Cardiac muscle cell (in vitro differentiated cells and primary cell): ENCODE results near the gene CFI. TPM values are rescaled to one million over a fixed set of nuclear protein-coding genes. Genes with fewer than 3 reads are reported as not detected.

ENCODE experiments used
- DNase-seq, 2 donors: peaks; one replicate each; pipeline versions ENCODE4 v3.0.0 to v3.0.0-alpha.2; 2010 to 2017; ENCODE audit warnings: low read depth in 1 of 2, low spot score in 1 of 2
- H3K27ac ChIP-seq: fragments of 200-600 bp; sonication (generic); 2 replicates; pipeline ENCODE4 v1.5.1; 2016
- H3K27me3 ChIP-seq: fragments of 200-600 bp; sonication (generic); 2 replicates; pipeline ENCODE4 v1.6.0; 2016; ENCODE audit warnings: control low read depth
- H3K36me3 ChIP-seq: fragments of 200-600 bp; sonication (generic); 2 replicates; pipeline ENCODE4 v1.5.1; 2016; ENCODE audit warnings: control low read depth
- H3K4me1 ChIP-seq: fragments of 200-600 bp; sonication (generic); 2 replicates; pipeline ENCODE4 v1.8.1; 2017; ENCODE audit warnings: low read depth, mild to moderate bottlenecking, mixed run types
- H3K4me3 ChIP-seq: fragments of 200-600 bp; sonication (generic); 2 replicates; pipeline ENCODE4 v1.5.1; 2016; ENCODE audit warnings: mild to moderate bottlenecking
- H3K9me3 ChIP-seq: fragments of 200-600 bp; sonication (generic); 2 replicates; pipeline ENCODE4 v1.5.1; 2017; ENCODE audit warnings: low read depth, mild to moderate bottlenecking, control low read depth
- CTCF ChIP-seq: IDR thresholded peaks from 2 replicates; pipeline ENCODE4 v1.5.1; 2012; ENCODE audit warnings: low read depth, mild to moderate bottlenecking, low read length
- polyA plus RNA-seq: library from polyadenylated mRNA; unstranded; fragments of >200 nt; fragmentation: Nextera tagmentation; extraction: Ambion mirVana; gene quantifications from 2 replicates; pipeline ENCODE4 v1.2.1, GENCODE V29; 2016
- total RNA-seq: library from RNA; depleted of rRNA; stranded (reverse); fragments of >200 nt; gene quantifications from 2 replicates; pipeline ENCODE4 v1.2.3, GENCODE V29; 2016

The CFI gene
- total and polyA plus RNA-seq, 2 experiments from 2014 or later = 2.1 to 5.2 TPM

GRCh38 chr4:109750652-109751244 is 51.1 kb downstream of the CFI start:
- H3K4me1 ChIP-seq = no peaks in the 10 kb centered on the region
- no peak overlapping the region for H3K4me3 ChIP-seq

DNA sequence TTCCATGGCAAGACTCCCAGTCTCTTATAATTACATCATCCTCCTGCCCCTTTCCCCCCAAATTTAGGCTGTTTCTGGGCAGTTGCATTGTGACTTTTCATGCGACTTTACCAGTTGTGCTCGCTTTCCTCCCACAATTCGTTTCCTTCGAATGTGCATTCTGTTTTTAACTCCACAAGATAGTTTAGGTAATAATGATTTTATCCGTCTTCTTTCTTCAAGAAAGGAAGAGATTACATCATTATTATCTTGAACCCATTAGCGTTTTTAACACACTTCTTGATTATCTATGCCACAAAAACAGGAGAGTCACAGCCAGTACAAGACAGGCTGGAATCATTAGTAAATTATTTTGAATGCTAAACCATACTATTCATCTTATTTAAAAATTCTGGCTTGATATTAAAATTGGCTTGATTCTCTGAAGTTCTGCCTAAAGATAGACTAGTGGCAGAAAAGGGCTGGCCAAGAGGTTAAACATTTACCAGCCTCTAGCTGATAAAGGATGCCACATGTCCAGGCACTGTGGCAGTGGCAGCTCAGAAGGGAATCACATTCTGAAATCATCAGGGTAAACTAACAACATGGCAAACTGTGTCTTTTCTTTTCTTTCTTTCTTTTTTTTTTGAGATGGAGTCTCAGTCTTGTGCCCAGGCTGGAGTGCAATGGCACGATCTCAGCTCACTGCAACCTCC is 52.3 kb downstream of the CFI start:
- Histone ChIP-seq H3K27ac (no peak overlapping the region), H3K36me3 (no peaks in the 10 kb centered on the region), H3K4me3 (no peak overlapping the region), H3K9me3 (no peaks in the 10 kb centered on the region), H3K27me3 (no peaks in the 10 kb centered on the region), H3K4me1 (no peaks in the 10 kb centered on the region)
- no peak for TF ChIP-seq CTCF
- DNase-seq = no peak

More at GRCh38 chr4:109750652-109751244, 51.1 kb downstream of the CFI start:
- no peak for DNase-seq
- Histone ChIP-seq H3K9me3 (no peaks in the 10 kb centered on the region), H3K27ac (no peak overlapping the region), H3K27me3 (no peaks in the 10 kb centered on the region), H3K36me3 (no peaks in the 10 kb centered on the region)
- TF ChIP-seq CTCF = no peak

GRCh38 chr4:109748114-109748513 is 53.7 kb downstream of the CFI start:
- Histone ChIP-seq H3K27me3 (no peaks in the 10 kb centered on the region), H3K9me3 (no peaks in the 10 kb centered on the region), H3K4me1 (no peaks in the 10 kb centered on the region), H3K4me3 (no peak overlapping the region), H3K36me3 (no peaks in the 10 kb centered on the region), H3K27ac (no peak overlapping the region)
- TF ChIP-seq CTCF = no peak
- DNase-seq = no peak

- no peak for TF ChIP-seq CTCF
- no peak overlapping the region for H3K27ac ChIP-seq
- no peak for DNase-seq
- H3K27me3 ChIP-seq = no peaks in the 10 kb centered on the region
- H3K4me3 ChIP-seq = no peak overlapping the region
- H3K36me3 ChIP-seq = no peaks in the 10 kb centered on the region
- H3K9me3 ChIP-seq = no peaks in the 10 kb centered on the region
- no peaks in the 10 kb centered on the region for H3K4me1 ChIP-seq
Measured at GRCh38 chr4:109746728-109747127, 55.1 kb downstream of the CFI start.

GRCh38 chr4:109745830-109746229 is 56.0 kb downstream of the CFI start:
- no peak for DNase-seq
- no peak overlapping the region for H3K27ac ChIP-seq
- H3K36me3 ChIP-seq = no peaks in the 10 kb centered on the region
- H3K4me3 ChIP-seq = no peak overlapping the region
- H3K27me3 ChIP-seq = no peaks in the 10 kb centered on the region
- no peaks in the 10 kb centered on the region for H3K9me3 ChIP-seq
- TF ChIP-seq CTCF = no peak
- no peaks in the 10 kb centered on the region for H3K4me1 ChIP-seq
